Umbilical cord (tissue), 2 donors: ENCODE measurements around the gene TPM3. TPM values are rescaled to one million over a fixed set of nuclear protein-coding genes. Genes with fewer than 3 reads are reported as not detected.
A peak's percentile ranks its signal among the peaks of the same experiment; 100 is the strongest.
"Not testable (repeated sequence)": the region's sequence is repeated elsewhere in the genome, so short reads cannot be mapped to it uniquely, and the experiment has no call there.

Source experiments
- DNase-seq: peaks from one replicate; pipeline ENCODE4 v3.0.0-alpha.2; 2015; ENCODE audit warnings: low spot score
- total RNA-seq: library from RNA; depleted of rRNA; stranded (reverse); fragments of >200 nt; gene quantifications from one replicate; pipeline ENCODE4 v1.2.3, GENCODE V29; 2014; ENCODE audit warnings: low replicate concordance; ENCODE audit not compliant: insufficient read depth

TPM3 gene
- total RNA-seq, 1 donor from 2014 or later: 156 TPM

- DNase-seq: no peak
Observed at GRCh38 chr1:154206196-154206595, 14.3 kb upstream of the TPM3 start, which contains the start of gene CFAP141. Gene CFAP141 (minus strand): TSS chr1:154206333. CDS start chr1:154206307, 26 bp downstream.

- not testable (repeated sequence) for DNase-seq
Observed at GRCh38 chr1:154205778-154206177, 13.9 kb upstream of the TPM3 start.

- no peak for DNase-seq
Observed at GRCh38 chr1:154199563-154199879, 7.6 kb upstream of the TPM3 start.

GRCh38 chr1:154198756-154199562 lies 7.1 kb upstream of the TPM3 start:
- DNase-seq: peak; percentile 52

- no peak for DNase-seq
Observed at GRCh38 chr1:154193821-154194220, 1.9 kb upstream of the TPM3 start.

GRCh38 chr1:154192476-154192875 lies 576 bp upstream of the TPM3 start:
- DNase-seq: no peak

- no peak for DNase-seq
Observed at GRCh38 chr1:154190550-154190949, 1.4 kb downstream of the TPM3 start.

GRCh38 chr1:154186852-154187501 lies 4.9 kb downstream of the TPM3 start:
- no peak for DNase-seq

GRCh38 chr1:154186177-154186576 lies 5.7 kb downstream of the TPM3 start:
- no peak for DNase-seq

- peak; percentile 98 for DNase-seq
Observed at GRCh38 chr1:154183046-154183915, 8.6 kb downstream of the TPM3 start.

GRCh38 chr1:154182344-154183045 lies 9.4 kb downstream of the TPM3 start:
- peak; percentile 91 for DNase-seq

GRCh38 chr1:154181944-154182343 lies 10.0 kb downstream of the TPM3 start:
- no peak for DNase-seq

GRCh38 chr1:154179946-154180687 lies 11.8 kb downstream of the TPM3 start:
- DNase-seq: no peak

GRCh38 chr1:154178911-154179811 lies 12.7 kb downstream of the TPM3 start:
- DNase-seq: no peak

- DNase-seq: no peak
Observed at GRCh38 chr1:154178013-154178412, 13.9 kb downstream of the TPM3 start.

GRCh38 chr1:154176337-154176736 lies 15.6 kb downstream of the TPM3 start:
- DNase-seq: peak; percentile 89

- no peak for DNase-seq
Observed at GRCh38 chr1:154174654-154175053, 17.2 kb downstream of the TPM3 start.

- no peak for DNase-seq
Observed at GRCh38 chr1:154171880-154172279, 20.0 kb downstream of the TPM3 start.

- no peak for DNase-seq
Observed at GRCh38 chr1:154171223-154171583, 20.7 kb downstream of the TPM3 start.
